Measurements from ENCODE around the gene SCAF11.
"Not testable (repeated sequence)": the region's sequence is repeated elsewhere in the genome, so short reads cannot be mapped to it uniquely, and the experiment has no call there.

The SCAF11 gene

DNA sequence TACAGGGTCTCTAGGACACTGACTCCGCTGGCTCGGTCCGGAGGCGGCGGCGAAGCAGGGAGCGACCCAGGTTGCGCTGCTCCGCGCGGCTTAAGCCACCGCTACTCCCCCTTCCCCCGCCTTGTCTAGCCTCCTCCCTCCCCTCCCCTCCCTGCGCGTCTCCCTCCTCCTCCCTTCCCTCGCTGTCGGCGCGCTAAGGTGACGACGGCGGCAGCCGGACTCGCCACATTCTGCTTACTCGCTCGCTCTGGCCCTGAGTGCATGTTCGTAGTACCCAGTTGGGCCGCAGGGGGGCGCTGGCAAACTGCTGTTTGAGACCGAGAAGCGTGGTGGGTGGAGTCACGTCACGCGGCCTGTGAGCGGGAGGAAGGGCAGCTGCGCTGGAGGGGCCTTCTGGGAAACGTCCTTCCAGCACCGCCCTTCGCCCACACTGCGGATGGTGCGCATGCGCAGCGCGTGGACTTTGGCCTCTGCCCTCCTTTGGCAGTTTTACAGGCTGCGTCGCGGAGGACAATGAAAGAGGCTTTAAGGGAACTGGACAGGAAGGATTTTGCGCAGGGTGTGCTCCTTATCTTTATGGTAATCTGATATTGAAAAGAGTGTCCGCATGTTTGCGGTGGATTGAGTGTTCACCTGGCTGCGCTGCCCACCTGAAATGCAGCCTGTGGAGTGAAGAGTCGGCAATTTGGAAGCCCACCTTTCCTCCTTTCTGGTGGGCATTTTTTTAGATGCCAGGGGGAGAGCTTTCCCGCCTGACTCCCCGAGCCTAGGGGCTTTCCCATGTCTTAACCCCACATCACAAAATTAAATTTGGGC, at the start of gene SCAF11:
Gene SCAF11 (minus strand): TSS at position 107 of the 816 bp plus-strand sequence. CDS start 26,407 bp downstream, outside the sequence.
- DNase-seq: peak; percentile 100
- TF ChIP-seq POLR2A (IDR thresholded peaks at IDR 0.05; ENCODE audit: low read length): peak; percentile 95
- TF ChIP-seq GATA1 (IDR thresholded peaks at IDR 0.05; ENCODE audit: low read depth, low read length): no peak

- not testable (repeated sequence) for DNase-seq
Measured at GRCh38 chr12:46037066-46037465, 46.7 kb upstream of the SCAF11 start.

DNA sequence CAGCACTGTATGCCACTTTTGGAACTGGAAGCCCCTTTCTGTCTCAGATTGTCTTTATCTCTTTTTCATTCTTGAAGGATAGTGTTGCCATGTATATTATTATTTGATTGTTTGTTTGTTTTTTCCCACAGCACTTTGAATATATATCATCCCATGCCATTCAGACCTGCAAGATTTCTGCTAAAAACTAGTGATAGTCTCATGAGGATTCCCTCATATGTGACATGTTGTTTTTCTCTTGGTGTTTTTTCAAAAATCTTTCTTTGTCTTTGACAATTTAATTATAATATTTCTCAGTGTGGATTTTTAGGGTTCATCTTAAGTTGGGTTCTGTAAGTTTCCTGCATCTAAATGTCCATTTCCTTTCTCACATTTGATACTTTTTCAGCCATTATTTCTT, 36.8 kb upstream of the SCAF11 start:
- no peak for DNase-seq
- TF ChIP-seq GATA1 (IDR thresholded peaks at IDR 0.05; ENCODE audit: low read depth, low read length): no peak
- no peak for TF ChIP-seq POLR2A (IDR thresholded peaks at IDR 0.05; ENCODE audit: low read length)

- DNase-seq: no peak
- TF ChIP-seq POLR2A (IDR thresholded peaks at IDR 0.05; ENCODE audit: low read length): no peak
- no peak for TF ChIP-seq GATA1 (IDR thresholded peaks at IDR 0.05; ENCODE audit: low read depth, low read length)
Measured at GRCh38 chr12:46024099-46024498, 33.7 kb upstream of the SCAF11 start.

GRCh38 chr12:46020768-46021167, 30.4 kb upstream of the SCAF11 start:
- TF ChIP-seq GATA1 (IDR thresholded peaks at IDR 0.05; ENCODE audit: low read depth, low read length) (no peak), POLR2A (IDR thresholded peaks at IDR 0.05; ENCODE audit: low read length) (no peak)

GRCh38 chr12:46018712-46019111, 28.3 kb upstream of the SCAF11 start:
- not testable (repeated sequence) for DNase-seq

More at GRCh38 chr12:46020768-46021167, 30.4 kb upstream of the SCAF11 start:
- no peak for DNase-seq

- not testable (repeated sequence) for DNase-seq
Measured at GRCh38 chr12:46017866-46018375, 27.5 kb upstream of the SCAF11 start.

GRCh38 chr12:46005823-46006222, 15.4 kb upstream of the SCAF11 start:
- no peak for TF ChIP-seq GATA1 (IDR thresholded peaks at IDR 0.05; ENCODE audit: low read depth, low read length)
- TF ChIP-seq POLR2A (IDR thresholded peaks at IDR 0.05; ENCODE audit: low read length): no peak
- no peak for DNase-seq

- peak; percentile 5 to 43 for DNase-seq
- TF ChIP-seq GATA1 (IDR thresholded peaks at IDR 0.05; ENCODE audit: low read depth, low read length): no peak
- TF ChIP-seq POLR2A (IDR thresholded peaks at IDR 0.05; ENCODE audit: low read length): no peak
Measured at GRCh38 chr12:46005151-46005797, 14.9 kb upstream of the SCAF11 start.

- TF ChIP-seq POLR2A (IDR thresholded peaks at IDR 0.05; ENCODE audit: low read length): no peak
- TF ChIP-seq GATA1 (IDR thresholded peaks at IDR 0.05; ENCODE audit: low read depth, low read length): no peak
- DNase-seq: no peak
Measured at GRCh38 chr12:46004715-46005114, 14.3 kb upstream of the SCAF11 start.

GRCh38 chr12:46000076-46000475, 9.7 kb upstream of the SCAF11 start:
- DNase-seq: not testable (repeated sequence)

- no peak for TF ChIP-seq GATA1 (IDR thresholded peaks at IDR 0.05; ENCODE audit: low read depth, low read length)
- peak in 1 of 2 experiments; percentile 4 for DNase-seq
Measured at GRCh38 chr12:45994736-45995135, 4.4 kb upstream of the SCAF11 start.

DNA sequence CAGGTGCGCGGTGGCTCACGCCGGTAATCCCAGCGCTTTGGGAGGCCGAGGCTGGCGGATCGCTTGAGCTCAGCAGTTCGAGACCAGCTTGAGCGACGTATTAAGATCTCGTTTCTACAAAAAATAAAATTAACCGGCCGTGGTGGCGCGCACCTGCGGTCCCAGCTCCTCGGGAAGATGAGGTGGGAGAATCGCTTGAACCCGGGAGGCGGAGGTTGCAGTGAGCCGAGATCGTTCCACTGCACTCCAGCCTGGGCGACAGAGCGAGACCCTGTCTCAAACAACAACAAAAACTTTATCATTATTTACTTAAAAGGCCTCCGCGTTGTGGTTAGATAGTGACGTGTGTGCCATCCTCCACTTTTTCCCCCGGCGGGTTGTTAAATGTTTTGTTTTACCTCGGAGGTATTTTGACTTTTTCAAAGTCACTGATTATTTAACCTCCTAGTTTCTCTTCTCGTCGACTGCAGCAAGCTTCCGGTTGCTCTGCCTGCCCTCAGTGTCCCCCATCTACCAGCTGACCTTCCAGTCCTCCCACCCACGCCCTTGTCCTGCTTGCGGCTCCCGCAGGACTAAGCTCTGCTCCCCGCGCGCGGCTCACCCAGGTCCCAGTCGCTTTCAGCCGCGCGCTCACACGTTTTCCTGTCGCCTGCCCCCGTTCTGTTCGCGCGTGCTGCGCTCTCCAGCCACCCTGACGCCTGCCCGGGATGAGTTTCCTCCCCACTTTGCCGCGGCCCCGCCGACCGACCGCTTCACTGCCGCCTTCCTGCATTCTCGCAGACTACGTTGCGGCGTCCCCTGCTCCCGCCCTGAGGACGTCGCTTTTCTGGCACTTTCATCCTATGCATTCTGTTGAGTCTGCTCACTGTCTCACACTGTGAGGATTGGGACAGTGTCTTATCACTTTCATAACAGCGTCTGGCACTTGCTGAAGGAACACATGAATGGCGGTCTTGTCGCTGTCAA, 1.2 kb upstream of the SCAF11 start:
- DNase-seq: peak; percentile 86 to 87
- TF ChIP-seq POLR2A (IDR thresholded peaks at IDR 0.05; ENCODE audit: low read length) (peak; percentile 72), GATA1 (IDR thresholded peaks at IDR 0.05; ENCODE audit: low read depth, low read length) (no peak)
